Activated naive CD4-positive, alpha-beta T cell treated with anti-CD3 and anti-CD28 coated beads, Interleukin-2, amount 50 U/mL, for 16 hours (primary cell): ENCODE measurements around the gene KLHL2.
"Not testable (repeated sequence)": the region's sequence is repeated elsewhere in the genome, so short reads cannot be mapped to it uniquely, and the experiment has no call there.

Source experiments
- DNase-seq: peaks from one replicate; pipeline ENCODE4 v3.0.0-alpha.2; 2020

KLHL2 gene

GRCh38 chr4:165236852-165237251 is 29.5 kb downstream of the KLHL2 start:
- not testable (repeated sequence) for DNase-seq

GRCh38 chr4:165238041-165238640 is 30.8 kb downstream of the KLHL2 start:
- not testable (repeated sequence) for DNase-seq

GRCh38 chr4:165240761-165241160 is 33.4 kb downstream of the KLHL2 start:
- not testable (repeated sequence) for DNase-seq

- not testable (repeated sequence) for DNase-seq
Observed at GRCh38 chr4:165244148-165244547, 36.8 kb downstream of the KLHL2 start.

- DNase-seq, result not testable (repeated sequence)
Observed at GRCh38 chr4:165244587-165245186, 37.3 kb downstream of the KLHL2 start.

GRCh38 chr4:165248102-165248501 is 40.7 kb downstream of the KLHL2 start:
- DNase-seq, result no peak

- not testable (repeated sequence) for DNase-seq
Observed at GRCh38 chr4:165248904-165249303, 41.5 kb downstream of the KLHL2 start.

GRCh38 chr4:165254771-165255170 is 47.4 kb downstream of the KLHL2 start:
- DNase-seq, result not testable (repeated sequence)

- DNase-seq, result peak; percentile 58
Observed at GRCh38 chr4:165255439-165255838, 48.1 kb downstream of the KLHL2 start.

GRCh38 chr4:165256074-165256659 is 48.8 kb downstream of the KLHL2 start:
- DNase-seq, result not testable (repeated sequence)

GRCh38 chr4:165259776-165260175 is 52.4 kb downstream of the KLHL2 start:
- not testable (repeated sequence) for DNase-seq

GRCh38 chr4:165262306-165262705 is 54.9 kb downstream of the KLHL2 start:
- DNase-seq, result not testable (repeated sequence)

- not testable (repeated sequence) for DNase-seq
Observed at GRCh38 chr4:165263466-165263865, 56.1 kb downstream of the KLHL2 start.

- not testable (repeated sequence) for DNase-seq
Observed at GRCh38 chr4:165269931-165270330, 62.6 kb downstream of the KLHL2 start.

GRCh38 chr4:165273443-165273842 is 66.1 kb downstream of the KLHL2 start:
- DNase-seq, result not testable (repeated sequence)

GRCh38 chr4:165275357-165275756 is 68.0 kb downstream of the KLHL2 start:
- not testable (repeated sequence) for DNase-seq

GRCh38 chr4:165279531-165279930 is 72.2 kb downstream of the KLHL2 start:
- not testable (repeated sequence) for DNase-seq

- not testable (repeated sequence) for DNase-seq
Observed at GRCh38 chr4:165284697-165285096, 77.3 kb downstream of the KLHL2 start.

- not testable (repeated sequence) for DNase-seq
Observed at GRCh38 chr4:165286619-165287340, 79.4 kb downstream of the KLHL2 start.

- no peak for DNase-seq
Observed at GRCh38 chr4:165288226-165288625, 80.9 kb downstream of the KLHL2 start.

- DNase-seq, result no peak
Observed at GRCh38 chr4:165288639-165289422, 81.5 kb downstream of the KLHL2 start.

- DNase-seq, result no peak
Observed at GRCh38 chr4:165289423-165289785, 82.0 kb downstream of the KLHL2 start.

GRCh38 chr4:165293061-165293460 is 85.7 kb downstream of the KLHL2 start:
- DNase-seq, result no peak
